ENCODE results near the gene GATA2.

GRCh38 chr3:128492671-128493569 is at the start of gene GATA2:
- TF ChIP-seq POLR2A (IDR thresholded peaks at IDR 0.05) (no peak), CTCF (IDR thresholded peaks at IDR 0.05) (no peak)

Data from thyroid gland (tissue), 4 donors.